GM12801 (cell line): ENCODE data around the gene NBEA.

Experiments used
- CTCF ChIP-seq: IDR thresholded peaks from one replicate; pipeline ENCODE4 v1.5.1; 2011; ENCODE audit warnings: control low read depth; ENCODE audit not compliant: insufficient read length; ENCODE audit errors: extremely low read depth

The NBEA gene

DNA sequence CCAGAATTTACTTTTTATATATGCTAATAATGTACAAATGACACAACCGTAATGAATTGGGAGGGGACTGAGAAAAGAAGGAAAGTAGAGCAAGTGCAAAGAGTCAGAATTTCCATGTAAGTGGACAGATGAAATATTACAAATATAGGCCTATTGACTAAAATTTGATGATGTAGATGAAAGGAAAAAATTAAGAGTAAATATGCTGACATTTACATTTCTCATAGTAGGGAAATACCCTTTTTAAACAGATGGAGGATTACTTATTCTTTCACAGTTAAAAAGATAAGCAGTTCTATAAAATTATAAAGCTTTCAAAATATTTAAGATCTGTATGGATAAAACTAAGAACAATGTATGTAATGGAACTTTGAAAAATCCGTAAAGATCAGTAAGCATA lies 185.4 kb downstream of the NBEA start:
- no peak for TF ChIP-seq CTCF

DNA sequence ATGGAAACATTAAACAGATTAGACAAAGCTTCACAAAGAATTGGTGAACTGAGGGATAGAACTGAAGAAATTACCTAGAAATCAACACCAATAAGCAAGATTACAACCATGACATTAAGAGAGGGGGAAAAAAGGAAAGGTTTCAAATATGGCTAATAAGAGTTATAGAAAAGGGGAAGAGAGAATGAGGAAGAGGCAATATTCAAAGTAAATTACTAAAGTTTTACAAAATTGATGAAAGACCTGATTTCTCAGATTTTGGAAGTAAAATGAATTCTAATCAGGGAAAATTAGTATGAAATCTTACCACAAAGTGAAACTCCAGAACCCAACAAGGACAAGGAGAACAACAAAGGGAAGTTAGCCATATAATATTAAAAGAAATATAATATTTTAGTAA lies 187.4 kb downstream of the NBEA start:
- TF ChIP-seq CTCF, result no peak

DNA sequence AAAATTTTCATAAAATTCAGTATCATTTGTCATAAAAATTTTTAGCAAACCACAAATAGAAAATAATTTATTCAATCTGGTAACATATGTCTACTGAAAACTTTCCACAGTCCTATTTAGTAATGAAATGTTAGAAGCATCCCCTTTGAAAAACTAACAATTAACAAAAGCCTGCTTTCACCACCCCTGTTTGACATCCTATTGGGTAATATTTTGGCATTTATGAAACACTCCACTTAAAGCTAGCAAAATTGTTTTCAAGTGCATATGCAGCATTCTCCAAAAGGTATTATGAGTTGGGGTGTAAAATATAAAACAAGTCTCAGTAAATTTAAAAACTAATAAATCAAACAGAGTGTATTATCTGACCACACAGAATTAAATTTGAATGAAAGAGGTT lies 189.4 kb downstream of the NBEA start:
- no peak for TF ChIP-seq CTCF

DNA sequence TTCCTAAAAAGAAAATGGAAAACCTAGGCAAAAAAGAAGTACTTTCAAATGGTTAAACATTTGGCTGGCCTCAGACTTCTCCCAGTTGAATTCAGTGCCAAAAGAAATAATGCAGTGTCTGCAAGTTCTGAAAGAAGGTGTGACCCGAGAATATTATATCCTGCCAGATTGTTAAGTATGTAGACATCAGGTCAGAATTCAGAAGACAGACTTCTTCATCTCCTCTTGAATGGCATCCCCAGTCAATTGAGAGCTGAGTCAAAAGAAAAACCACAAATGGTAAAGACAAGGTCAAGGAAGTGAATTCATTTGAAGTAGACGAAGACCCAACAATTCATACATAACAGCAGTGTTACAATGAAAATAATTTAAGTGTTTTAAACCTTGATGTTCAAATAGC lies 194.5 kb downstream of the NBEA start:
- TF ChIP-seq CTCF, result no peak

DNA sequence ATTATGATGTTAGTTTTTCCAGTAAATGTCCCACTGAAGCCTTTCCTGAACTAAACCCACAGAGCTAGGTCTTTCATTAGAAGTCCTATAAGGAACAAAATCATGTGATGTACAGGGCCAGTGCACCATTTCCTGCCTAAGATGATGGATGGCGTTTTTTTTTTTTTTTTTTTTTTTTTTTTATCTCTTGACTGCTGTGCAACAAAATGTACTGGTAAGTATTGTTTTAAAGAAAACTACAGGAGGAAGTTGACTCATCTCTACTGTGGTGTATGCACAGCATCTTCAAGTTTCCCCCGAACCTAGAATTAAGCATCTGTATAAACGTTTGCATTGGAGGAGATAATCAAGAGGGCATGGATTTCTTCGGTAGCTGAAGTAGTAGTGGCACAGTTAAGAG lies 197.5 kb downstream of the NBEA start:
- TF ChIP-seq CTCF, result no peak

DNA sequence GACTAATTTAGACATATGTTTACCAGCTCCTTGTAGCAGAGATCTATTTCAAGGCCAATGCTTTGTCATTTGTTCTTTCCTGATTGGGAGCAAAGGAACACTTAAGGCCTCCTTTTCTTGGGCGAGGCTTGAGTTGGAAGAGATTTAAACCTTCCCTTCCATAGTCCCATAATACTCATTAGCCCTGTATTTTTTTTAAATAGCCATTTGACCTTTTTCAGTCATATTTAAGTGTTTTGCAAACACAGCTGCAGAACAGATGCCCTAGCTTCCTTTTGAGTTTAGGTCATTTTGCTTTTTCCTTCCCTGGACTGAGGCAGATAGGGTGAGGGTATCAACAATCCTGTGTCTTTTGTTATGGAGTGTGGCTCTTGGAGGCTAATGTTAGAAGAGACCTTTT lies 198.3 kb downstream of the NBEA start:
- TF ChIP-seq CTCF, result no peak

DNA sequence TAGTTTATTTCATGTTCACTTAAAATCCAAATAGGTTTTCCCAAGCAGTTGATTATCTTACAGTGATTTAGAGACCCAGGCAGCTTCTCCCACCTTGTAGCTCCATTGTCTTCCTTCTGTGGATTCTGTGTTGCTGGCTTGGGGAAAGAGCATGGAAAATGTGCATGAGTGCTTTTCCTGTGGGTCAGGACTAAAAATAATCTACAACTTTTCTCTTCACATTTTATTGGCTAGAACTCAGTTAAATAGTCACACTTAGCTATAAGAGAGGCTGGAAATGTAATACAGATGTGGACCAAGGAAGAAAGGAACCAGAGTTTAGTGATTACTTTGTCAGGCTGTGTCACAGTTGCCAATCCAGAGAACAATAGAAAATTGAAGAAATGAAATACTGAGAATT lies 198.8 kb downstream of the NBEA start:
- no peak for TF ChIP-seq CTCF

DNA sequence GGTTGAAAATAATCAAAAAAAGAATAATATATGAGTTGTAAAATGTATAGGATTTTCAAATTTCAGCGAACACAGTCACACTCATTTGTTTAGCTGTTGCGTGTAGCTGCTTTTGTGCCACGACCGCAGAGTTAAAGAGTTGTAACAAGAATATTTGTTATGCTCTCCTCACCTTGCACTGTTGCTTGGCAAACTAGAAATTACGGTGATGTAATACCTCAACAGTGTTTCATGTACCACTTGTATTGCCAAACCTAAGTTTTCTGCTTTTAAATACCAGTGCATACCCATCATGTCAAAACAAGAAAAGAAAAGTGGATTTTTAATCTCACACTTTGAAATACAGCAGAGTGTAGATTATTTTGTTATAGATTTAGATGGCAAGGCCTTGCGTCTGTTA lies 201.1 kb downstream of the NBEA start:
- TF ChIP-seq CTCF, result no peak
